Raji (cell line): ENCODE data around the gene RAPGEF1.

Experiments used
- POLR2A ChIP-seq: IDR thresholded peaks from 2 replicates; pipeline ENCODE4 v1.6.1; 2011; ENCODE audit warnings: low read depth, low read length, control low read depth; ENCODE audit not compliant: insufficient read depth

Gene RAPGEF1

DNA sequence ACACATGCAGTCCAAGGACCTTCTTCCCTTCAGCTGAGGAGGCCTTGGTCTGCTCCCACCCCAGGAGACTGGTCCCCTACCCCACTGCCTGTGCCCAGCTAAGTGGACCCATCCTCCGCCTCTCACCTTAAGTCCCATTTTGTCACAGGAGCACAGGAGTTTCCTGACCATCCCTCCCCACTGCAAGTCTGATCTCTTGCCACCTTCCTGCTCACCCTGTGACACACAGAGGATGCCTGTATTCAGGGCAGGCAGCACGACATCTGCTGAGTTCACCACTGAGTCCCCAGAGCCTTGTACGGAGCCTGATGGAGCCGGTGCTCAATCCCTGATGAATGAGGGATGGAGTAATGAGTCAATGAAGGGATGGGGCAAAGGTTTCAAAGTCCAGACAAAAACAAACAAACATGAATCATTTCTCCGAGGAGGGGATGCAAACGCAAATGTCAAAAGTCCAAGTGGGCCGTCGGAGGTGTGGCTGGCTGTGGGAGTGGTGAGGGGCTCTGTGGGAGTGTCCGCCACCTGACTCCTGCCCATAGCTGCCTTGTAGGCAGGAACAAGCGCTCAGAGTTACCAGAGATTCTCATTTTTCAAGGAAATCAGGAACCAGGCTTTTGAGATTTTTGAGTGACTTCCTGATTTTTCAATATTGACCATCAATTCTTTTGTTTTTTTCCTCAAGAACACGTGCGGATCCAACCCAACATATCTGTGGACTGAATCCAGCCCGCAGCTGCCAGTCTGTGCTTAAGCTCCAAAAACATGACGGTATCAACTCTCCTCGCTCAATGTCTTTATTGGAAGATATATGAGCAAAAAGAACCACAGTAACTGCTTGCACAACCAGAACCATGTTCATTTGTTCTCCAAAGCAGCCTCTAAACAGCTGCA is 4.4 kb downstream of the RAPGEF1 start:
- TF ChIP-seq POLR2A, result no peak

DNA sequence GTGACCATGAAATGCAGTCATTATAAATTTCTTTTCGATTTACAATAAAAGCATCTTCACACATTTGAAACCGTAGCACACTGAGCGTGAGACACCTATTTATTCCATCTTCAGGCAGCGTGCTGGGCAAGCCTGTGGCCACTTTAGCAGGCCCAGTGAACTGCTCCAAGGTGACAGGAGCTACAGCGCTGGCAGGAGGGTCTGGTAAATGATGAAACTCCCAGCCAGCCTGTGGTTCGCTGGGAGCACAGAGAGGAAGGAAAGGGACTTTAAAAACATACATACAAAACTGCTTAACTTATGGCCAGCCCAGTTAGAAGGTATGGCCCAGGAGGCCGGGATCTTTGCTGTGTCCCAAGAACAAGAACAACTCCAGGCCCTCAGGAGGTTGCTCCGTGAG is 5.1 kb downstream of the RAPGEF1 start:
- no peak for TF ChIP-seq POLR2A

DNA sequence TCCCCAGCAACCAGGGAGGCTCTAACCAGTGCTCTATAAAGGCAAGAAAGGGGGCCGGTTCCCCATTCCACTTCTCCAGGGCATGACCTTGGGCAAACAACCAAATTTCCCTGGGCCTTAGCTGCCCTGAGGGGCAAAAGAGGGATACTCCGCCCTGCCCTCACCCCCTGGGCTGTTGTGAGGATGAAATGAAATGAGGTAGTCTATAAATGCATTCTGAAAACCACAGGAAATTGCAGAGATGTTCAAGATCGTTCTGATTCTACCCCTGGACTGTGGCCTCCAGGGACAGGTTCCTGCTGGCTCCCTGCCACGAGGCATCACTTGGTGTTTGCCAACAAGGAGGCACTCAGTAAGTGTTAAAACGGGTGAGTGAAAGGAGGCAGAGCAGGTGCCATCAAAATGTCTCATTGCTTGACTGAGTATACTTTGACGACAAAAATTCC is 5.7 kb downstream of the RAPGEF1 start:
- no peak for TF ChIP-seq POLR2A

DNA sequence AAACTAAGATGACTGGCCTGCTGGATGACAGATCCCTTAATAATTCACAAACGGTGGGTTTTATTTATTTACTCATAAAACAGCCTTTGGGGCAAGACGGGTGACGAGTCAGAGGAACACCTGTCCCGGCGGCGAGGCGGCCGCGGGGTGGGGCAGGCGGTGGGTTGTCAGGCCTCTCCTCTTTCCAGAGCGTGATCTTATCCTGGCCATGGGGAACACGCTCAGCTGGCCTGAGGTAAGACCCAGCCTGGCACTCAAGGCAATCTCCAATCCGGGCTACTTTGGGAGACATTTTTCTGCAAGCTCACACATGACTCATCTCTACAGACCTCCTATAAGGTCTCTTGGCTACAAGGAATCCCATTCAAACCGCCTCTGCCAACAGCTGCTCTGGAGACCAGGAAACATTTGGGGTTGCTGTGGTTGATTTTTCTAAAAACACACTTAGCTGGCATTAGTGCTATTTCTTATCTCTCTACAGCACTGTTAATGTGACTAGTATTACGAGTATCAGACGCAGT is 6.3 kb downstream of the RAPGEF1 start:
- no peak for TF ChIP-seq POLR2A

DNA sequence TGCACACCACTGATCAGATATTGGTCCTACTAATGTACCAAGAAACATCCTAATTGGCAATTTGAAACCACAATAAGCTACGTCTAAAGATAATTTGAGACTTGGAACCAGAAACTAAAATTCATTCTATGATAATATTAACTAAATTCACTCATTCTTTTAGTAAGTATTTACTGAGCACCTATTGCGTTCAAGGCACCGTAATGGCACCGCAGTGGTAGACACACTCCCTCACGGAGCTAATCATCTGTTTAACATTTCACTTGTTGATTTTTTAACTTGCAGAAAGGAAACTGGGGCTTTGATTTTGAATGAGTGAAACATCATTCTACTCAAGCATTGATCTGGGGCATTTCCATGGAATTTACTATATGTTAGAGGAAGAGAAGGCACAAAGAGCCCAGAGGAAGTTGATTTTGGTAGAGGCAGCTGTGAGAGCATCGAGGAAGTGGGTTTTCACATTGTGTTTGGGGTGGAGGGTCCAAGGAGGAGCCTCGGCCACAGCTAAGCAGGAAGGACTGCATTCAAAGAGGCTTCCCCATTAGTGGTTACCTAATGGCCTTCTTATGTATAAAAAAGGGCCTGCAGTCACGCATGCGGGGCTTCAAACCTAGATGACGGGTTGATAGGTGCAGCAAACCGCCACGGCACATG is 7.1 kb downstream of the RAPGEF1 start:
- no peak for TF ChIP-seq POLR2A

DNA sequence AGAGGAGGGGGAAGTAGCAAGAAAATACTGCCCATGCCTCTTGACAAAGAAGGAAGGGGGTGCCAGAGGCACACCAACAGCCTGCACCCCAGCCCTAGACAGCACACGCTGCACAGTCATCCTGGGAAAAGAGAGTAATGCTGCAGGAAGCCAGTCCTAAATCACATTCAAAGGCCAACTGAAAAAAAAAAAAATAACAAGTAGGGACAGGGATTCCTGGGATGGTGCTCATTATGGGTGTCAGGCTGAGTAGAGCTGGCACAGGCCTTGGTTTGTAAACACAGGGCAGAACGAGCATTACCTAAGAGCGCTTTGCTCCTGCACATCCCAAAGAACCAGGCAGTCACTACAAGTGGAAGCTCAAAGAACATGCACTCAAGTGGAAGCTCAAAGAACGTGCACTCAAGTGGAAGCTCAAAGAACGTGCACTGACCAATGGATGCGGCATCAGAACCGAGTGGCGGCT is 7.8 kb downstream of the RAPGEF1 start:
- no peak for TF ChIP-seq POLR2A

DNA sequence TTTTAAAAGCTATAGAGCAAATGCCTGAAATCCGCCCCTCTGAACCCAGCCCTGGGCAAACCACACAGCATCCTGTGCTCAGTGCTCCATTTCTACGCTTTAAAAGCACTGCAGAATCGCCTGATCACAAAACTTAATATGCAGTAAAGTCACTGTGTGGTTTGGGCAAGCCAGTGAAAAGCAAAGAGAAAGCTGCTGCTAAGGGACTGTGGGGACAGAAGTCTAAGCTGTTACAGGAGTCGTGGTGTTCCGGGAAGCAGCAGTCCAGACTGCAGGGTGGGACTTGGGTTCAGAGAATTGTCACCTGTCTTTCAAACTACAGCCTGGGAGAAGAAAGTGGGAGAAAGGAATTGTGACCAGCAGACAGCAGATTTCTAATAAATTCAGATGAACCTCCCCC is 8.2 kb downstream of the RAPGEF1 start:
- TF ChIP-seq POLR2A, result no peak

DNA sequence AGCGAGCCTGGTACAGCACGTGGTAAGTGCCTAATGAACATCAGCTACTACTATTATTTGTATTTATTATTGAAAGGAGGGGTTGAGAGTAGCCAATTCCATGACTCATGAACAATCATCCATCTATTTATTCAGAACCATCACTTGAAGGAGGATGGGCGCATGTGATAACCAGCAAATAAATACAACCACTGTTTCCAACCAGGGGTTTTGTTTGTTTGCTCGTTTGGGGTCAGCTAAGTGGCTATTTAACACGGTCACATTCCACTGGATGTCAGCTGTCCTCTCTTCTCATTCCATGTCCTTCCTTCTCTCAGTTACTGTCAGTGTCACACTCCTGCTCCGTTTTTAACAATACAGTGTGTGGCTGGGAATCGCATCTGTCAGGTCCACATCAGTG is 8.6 kb downstream of the RAPGEF1 start:
- TF ChIP-seq POLR2A, result no peak

DNA sequence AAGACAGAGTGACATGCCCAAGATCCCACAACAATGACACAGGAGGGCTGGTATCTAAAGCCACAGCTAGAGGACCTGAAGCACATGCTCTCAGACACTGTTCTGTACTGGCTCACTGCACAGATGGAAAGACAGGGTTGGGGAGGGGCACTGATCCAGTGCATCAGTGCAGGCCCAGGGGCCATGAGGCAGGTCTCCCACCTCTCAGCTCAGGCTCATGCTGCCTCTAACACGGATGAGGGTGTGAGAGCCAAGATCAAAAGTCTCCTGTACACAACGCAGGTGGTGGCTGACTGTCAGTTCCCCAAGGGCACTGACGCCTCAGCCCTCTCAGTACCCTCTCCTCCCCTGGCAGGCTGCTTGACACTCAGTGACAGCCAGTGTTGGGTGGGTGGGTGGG is 10.9 kb downstream of the RAPGEF1 start:
- 0 out of 2 replicates have a peak, but pooled peaks have one; percentile 36 for TF ChIP-seq POLR2A

DNA sequence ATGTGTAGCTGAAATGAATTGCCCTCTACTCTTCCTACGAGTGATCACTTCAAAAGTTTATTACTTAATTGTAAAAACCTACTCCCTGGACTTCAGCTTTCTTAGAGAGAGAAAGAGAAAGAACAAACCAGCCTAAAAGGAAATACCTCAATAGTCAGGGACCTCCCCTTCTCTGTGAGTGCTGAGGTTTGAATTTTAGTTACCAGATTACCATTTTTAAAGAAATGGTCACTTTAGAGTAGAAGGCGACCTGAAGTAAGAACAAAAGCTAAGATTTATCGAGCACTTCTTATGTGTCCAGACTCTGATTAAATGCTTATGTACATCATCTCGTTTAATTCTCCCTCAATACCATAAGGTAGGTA is 11.3 kb downstream of the RAPGEF1 start:
- TF ChIP-seq POLR2A, result no peak

DNA sequence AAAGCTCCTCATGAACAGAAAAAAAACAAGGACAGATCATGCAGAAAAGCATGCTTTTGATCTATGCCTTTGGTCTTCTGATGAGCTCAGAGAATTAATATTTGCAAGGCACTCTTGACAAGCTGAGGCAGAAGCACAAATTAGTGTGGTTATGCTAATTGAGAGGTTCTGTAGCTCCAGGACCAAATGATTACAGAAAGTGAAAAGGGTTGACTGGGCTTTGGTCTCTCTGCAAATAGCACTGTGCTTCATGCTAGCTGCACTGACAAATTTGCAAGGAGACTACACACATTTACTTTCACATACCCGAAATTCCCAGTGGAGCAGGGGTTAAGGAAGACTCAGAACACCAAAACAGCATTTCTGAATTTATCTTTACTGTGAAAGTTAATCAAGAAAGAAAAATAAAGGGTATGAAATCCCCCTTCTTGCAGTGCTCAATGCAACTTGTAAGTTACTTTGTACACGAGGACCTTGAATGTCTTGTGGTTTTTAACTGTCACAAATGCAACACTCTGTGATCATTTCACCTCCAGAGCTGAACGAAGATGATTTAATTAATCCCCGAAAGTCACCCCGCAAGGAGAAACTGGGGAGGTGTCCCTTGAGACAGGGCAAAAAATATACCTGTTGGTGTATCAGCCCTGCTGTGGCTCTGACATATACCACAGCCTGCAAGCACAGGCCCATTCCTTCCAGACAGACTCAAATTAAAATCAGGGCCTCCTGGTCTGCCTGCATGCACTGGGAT is 11.9 kb downstream of the RAPGEF1 start:
- no peak for TF ChIP-seq POLR2A

DNA sequence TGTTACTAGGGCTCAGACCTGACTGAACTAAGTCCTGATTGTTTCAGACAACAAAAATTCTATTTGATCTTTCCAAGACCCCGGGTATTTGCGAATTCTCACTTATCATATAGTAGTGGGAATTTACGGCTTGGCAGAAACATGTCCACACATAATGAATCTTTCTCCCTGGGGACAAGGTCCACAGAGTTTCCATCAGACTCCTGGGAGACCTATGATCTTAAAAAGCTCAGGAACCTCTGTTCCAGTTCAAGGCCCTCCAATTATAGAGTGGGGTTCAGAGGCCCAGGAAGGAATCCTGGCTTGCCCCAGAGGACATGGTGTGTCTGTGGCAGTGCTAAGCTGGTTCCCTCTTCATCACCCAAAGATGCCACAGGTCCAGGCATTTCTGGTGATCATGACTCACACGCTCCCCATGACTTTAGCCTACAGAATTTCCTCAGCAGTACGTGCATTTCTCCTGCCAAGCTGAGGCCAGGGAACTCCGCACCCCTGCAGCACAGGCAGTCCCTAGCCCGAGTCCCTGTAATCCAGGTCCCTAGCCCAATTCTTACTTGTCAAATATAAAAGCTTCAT is 12.6 kb downstream of the RAPGEF1 start:
- no peak for TF ChIP-seq POLR2A

DNA sequence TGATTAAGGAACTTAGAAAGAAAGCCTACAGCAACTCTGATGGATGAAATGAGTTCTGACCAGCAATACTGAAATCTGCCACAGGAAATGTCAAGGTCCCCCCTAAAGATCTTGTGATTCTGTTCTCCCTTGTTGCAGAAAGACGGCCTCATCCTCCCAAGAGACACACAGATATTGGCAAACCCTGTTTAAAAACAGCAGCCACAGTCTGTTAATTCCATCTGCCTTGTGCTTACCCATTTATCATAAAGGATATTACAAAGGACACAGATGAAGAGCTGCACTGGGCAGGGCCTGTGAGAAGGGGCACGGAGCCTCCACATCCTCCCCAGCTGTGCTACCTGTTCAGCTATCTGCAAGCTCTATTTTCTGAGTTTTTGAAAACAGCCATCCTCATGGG is 15.2 kb downstream of the RAPGEF1 start:
- TF ChIP-seq POLR2A, result no peak

DNA sequence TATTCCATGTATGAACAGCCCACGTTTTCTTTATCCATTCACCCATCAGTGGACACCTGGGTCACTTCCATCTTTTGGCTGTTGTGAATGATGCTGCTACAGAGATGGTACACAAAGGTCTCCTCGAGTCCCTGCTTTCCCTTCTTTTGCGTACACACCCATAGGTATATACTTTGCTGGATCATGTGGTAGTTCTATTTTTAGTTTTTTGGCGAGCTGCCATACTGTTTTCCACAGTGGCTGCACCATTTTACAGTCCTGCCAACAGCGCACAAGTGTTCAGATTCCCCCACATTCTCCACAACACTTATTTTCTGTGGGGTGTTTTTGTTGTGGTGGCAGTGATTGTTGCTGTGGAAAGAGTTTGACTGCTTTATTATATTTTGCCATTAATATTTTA is 16.2 kb downstream of the RAPGEF1 start:
- TF ChIP-seq POLR2A, result no peak

DNA sequence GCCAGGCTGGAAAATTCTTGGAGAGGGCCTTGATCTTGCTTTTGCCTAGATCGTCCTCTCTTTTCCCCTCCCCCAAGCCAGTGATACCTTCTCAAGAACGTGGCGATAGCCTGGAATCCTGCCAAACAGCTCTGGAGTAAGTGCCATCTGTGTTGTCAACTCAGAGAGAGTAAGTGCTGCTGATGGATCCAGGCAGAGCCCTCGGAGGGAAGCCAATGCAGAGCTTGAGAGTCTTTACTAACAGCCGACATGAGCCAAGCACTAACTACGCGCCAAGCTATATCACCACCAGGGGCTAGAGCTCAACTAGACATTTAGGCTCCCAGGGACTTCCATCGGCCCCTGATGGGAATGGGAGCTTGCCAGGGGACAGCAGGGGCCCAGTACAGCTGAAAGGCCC is 17.6 kb downstream of the RAPGEF1 start:
- no peak for TF ChIP-seq POLR2A
